ENCODE results near the gene ADCY7. TPM values are rescaled to one million over a fixed set of nuclear protein-coding genes. Genes with fewer than 3 reads are reported as not detected.

ADCY7 gene
- total and polyA plus RNA-seq, 5 experiments from 2014 or later: 60.1 to 135 (median 72.8) TPM

DNA sequence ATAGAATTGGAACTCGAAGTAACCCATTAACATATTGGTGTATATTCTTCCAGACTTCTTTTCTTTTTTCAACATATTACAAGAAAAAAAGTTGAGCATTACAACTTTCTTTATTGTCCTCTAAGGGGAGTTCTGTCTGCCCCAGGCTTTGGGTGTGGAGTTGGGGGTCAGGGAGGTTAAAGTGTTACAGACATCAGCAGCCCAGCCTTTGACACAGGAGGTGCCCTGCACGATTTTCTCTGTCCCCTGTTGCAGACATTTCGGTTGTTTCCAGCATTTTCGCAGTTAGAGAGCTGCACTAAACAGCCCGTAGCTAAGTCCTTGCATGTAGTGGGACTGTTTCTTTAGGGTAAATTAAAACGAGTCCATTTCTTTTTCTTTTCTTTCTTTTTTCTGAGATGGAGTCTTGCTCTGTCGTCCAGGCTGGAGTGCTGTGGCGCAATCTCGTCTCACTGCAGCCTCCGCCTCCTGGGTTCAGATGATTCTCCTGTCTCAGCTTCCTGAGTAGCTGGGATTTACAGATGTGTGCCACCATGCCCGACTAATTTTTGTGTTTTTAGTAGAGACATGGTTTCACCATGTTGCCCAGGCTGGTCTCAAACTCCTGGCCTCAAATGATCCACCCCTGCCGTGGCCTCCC is 13.4 kb upstream of the ADCY7 start:
- peaks cover 0 to 2% (median 0%) of the 10 kb centered on the region in 5 donors for H3K27me3 Mint-ChIP-seq
- no peak for ATAC-seq
- peaks cover 0 to 12% (median 5%) of the 10 kb centered on the region in 4 donors for H3K4me1 Mint-ChIP-seq
- H3K9me3 Mint-ChIP-seq: no peaks in the 10 kb centered on the region
- POLR2A ChIA-PET: no interaction called here
- peaks cover 0 to 2% (median 0%) of the 10 kb centered on the region in 3 donors for H3K36me3 Mint-ChIP-seq
- H3K4me3 Mint-ChIP-seq: no peak overlapping the region
- H3K27ac Mint-ChIP-seq: peak overlapping the region in 1 of 10 donors; percentile 32
- DNase-seq: peak in 1 of 10 donors; percentile 10

DNA sequence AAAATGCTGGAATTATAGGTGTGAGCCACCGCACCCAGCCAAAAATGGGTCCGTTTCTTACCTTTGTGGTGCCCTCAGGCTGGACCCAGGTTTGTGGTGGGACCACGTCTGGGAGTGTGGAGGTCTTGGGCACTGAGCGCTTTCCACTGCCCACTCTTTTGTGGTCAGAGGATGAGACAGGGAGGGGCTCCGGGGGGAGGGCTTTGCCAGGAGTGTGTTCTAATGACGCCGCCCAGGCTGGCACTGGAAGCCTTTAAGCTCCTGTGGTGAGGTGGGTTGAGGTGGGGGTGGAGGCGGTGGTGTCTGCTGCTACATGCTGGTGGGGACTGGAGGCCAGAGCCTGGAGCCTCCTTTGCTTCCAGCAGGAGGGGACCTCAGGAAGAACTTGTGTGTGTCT is 12.8 kb upstream of the ADCY7 start:
- Mint-ChIP-seq H3K4me3 (no peak overlapping the region), H3K4me1 (peaks cover 0 to 8% (median 2%) of the 10 kb centered on the region in 4 donors), H3K27me3 (peaks cover 0 to 2% (median 0%) of the 10 kb centered on the region in 5 donors), H3K9me3 (no peaks in the 10 kb centered on the region), H3K27ac (no peak overlapping the region), H3K36me3 (peaks cover 0 to 2% (median 0%) of the 10 kb centered on the region in 3 donors)
- DNase-seq (no peak), ATAC-seq (no peak)
- POLR2A ChIA-PET: no interaction called here

DNA sequence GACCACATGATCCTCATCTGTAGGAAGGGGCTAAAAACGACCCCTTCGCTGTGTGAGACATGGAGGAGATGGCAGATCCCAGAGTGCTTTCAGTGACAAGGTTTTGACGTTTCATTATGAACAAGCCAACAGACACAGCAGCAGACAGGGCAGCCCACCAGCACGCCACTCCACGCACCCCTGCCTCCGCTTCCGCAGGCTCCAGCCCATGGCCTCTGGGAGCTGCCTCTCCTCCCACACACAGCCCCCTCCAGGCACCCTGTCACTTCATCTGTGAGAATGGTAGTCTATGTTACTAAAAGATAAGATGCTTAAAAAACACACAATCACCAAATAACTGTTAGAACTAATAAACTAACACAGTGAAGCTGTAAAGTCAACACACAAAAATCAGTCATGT is 12.3 kb upstream of the ADCY7 start:
- ATAC-seq (no peak), DNase-seq (no peak)
- Mint-ChIP-seq H3K9me3 (no peaks in the 10 kb centered on the region), H3K27me3 (peaks cover 0 to 2% (median 0%) of the 10 kb centered on the region in 5 donors), H3K27ac (peak overlapping the region in 1 of 10 donors; percentile 45), H3K4me3 (no peak overlapping the region), H3K36me3 (peaks cover 0 to 2% (median 0%) of the 10 kb centered on the region in 3 donors), H3K4me1 (peaks cover 2 to 9% (median 5%) of the 10 kb centered on the region in 4 donors)
- POLR2A ChIA-PET: no interaction called here

DNA sequence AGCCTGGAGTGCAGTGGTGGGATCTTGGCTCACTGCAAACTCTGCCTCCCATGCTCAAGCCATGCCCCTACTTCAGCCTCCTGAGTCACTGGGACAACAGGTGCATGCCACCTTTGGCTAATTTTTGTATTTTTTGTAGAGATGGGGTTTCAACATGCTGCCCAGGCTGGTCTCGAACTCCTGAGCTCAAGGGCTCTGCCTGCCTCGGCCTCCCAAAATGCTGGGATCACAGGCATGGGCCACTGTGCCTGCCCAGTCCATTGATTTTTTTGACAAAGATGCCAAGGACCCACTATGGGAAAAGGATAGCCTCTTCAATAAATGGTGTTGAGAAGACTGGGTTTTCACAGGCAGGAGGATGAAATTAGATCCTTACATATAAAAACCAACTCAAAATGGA is 10.8 kb upstream of the ADCY7 start:
- Mint-ChIP-seq H3K4me1 (peaks cover 13 to 23% (median 19%) of the 10 kb centered on the region in 4 donors), H3K27ac (no peak overlapping the region), H3K36me3 (peaks cover 0 to 2% (median 0%) of the 10 kb centered on the region in 3 donors), H3K4me3 (no peak overlapping the region), H3K27me3 (peaks cover 0 to 2% (median 0%) of the 10 kb centered on the region in 5 donors), H3K9me3 (no peaks in the 10 kb centered on the region)
- POLR2A ChIA-PET: interaction anchor here (1.1 kb wide), 1 partner anchor 22 kb away, joined by 7 read pairs; no protein-coding TSS in a partner anchor
- DNase-seq (no peak), ATAC-seq (no peak)

- peaks cover 0 to 2% (median 0%) of the 10 kb centered on the region in 5 donors for H3K27me3 Mint-ChIP-seq
- no peak overlapping the region for H3K4me3 Mint-ChIP-seq
- ATAC-seq (no peak), DNase-seq (no peak)
- POLR2A ChIA-PET: no interaction called here
- peaks cover 15 to 33% (median 22%) of the 10 kb centered on the region in 4 donors for H3K4me1 Mint-ChIP-seq
- no peaks in the 10 kb centered on the region for H3K9me3 Mint-ChIP-seq
- H3K36me3 Mint-ChIP-seq: peaks cover 0 to 2% (median 0%) of the 10 kb centered on the region in 3 donors
- no peak overlapping the region for H3K27ac Mint-ChIP-seq
These were observed 9.7 kb upstream of the ADCY7 start for GRCh38 chr16:50256604-50257003.

DNA sequence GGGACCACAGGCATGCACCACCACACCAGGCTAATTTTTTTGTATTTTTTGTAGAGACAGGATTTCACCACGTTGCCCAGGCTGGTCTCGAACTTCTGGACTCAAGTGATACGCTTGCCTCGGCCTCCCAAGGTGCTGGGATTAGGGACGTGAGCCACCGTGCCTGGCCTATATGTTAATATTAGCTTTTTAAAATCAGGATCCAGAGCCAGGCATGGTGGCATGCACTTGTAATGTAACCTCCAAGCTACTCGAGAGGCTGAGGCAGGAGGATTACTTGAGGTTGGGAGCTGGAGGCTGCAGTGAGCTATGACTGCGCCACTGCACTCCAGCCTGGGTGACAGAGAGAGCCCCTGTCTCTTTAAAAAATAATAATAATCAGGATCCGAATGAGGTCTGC is 8.5 kb upstream of the ADCY7 start:
- Mint-ChIP-seq H3K9me3 (no peaks in the 10 kb centered on the region), H3K4me1 (peaks cover 18 to 46% (median 29%) of the 10 kb centered on the region in 4 donors), H3K27me3 (peaks cover 0 to 2% (median 0%) of the 10 kb centered on the region in 5 donors), H3K4me3 (no peak overlapping the region), H3K36me3 (peaks cover 0 to 2% (median 0%) of the 10 kb centered on the region in 3 donors), H3K27ac (peak overlapping the region in 1 of 10 donors; percentile 40)
- POLR2A ChIA-PET: interaction anchor here (1.7 to 2.2 kb wide), 3 partner anchors 11 to 17 kb away, joined by 5 to 7 read pairs (median 7); no protein-coding TSS in a partner anchor
- no peak for DNase-seq
- no peak for ATAC-seq

- POLR2A ChIA-PET: interaction anchor here (0.6 to 2.2 kb wide), 6 partner anchors 9 to 78 kb away, joined by 3 to 7 read pairs (median 4); no protein-coding TSS in a partner anchor
- Mint-ChIP-seq H3K27me3 (no peaks in the 10 kb centered on the region), H3K27ac (peak overlapping the region in 5 of 10 donors; percentile 8 to 41 (median 37)), H3K4me3 (peak overlapping the region in 9 of 10 donors; percentile 3 to 77 (median 56)), H3K4me1 (peaks cover 27 to 58% (median 44%) of the 10 kb centered on the region in 4 donors), H3K36me3 (peaks cover 0 to 2% (median 0%) of the 10 kb centered on the region in 3 donors), H3K9me3 (no peaks in the 10 kb centered on the region)
- no peak for DNase-seq
- ATAC-seq: peak; percentile 40 to 56
These were observed 6.8 kb upstream of the ADCY7 start for GRCh38 chr16:50259334-50260205.

DNA sequence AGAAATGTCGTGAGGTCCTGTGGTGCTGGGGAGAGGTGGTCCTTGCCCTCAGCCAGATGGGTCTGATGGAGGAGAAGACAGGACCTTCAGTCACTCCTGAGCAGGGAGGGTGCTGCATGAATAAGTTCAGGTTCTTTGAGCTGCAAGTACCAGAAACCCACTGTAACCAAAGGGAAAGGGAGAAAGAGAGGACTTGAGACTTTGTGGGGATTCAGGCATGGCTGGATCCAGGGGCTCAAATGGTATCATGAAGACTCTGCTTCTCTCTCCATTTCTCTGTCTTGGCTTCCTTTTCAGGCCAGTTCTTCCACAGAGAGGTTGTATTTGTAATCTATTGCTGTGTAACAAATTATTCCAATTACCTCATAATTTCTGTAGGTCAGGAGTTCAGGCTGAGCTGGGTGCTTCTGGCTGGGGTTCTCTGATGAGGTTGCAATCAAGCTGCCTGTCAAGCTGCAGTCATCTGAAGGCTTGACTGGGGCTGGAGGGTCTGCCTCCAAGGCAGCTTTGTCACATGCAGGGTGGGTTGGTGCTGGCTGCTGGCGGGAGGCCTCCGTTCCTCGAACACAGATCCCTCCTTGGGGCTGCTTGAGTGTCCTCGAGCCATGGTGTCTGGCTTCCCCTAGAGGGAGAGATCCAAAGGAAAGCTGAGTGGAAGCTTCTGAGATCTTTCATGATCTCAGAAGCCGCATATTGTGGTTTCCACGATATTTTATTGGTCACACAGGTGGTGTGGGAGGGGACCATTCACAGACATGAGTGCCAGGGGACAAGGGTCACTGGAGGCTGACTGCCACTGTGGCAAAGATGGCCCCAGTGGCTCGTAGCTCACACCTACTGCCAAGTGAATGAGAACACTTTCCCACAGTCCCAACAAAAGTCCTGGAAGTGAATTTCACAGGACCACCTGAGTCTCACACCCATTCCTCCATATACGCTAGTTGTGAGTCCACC is 5.9 kb upstream of the ADCY7 start:
- H3K27ac Mint-ChIP-seq: peak overlapping the region in 4 of 10 donors; percentile 31 to 86 (median 68)
- DNase-seq (no peak), ATAC-seq (no peak)
- peaks cover 32 to 67% (median 52%) of the 10 kb centered on the region in 4 donors for H3K4me1 Mint-ChIP-seq
- no peaks in the 10 kb centered on the region for H3K9me3 Mint-ChIP-seq
- POLR2A ChIA-PET: interaction anchor here (0.9 to 2.7 kb wide), 3 partner anchors 14 to 15 kb away, joined by 3 to 25 read pairs (median 3); no protein-coding TSS in a partner anchor
- no peaks in the 10 kb centered on the region for H3K27me3 Mint-ChIP-seq
- H3K4me3 Mint-ChIP-seq: peak overlapping the region in 4 of 10 donors; percentile 2 to 55 (median 8)
- peaks cover 0 to 2% (median 0%) of the 10 kb centered on the region in 3 donors for H3K36me3 Mint-ChIP-seq

GRCh38 chr16:50261160-50261706 is 5.1 kb upstream of the ADCY7 start:
- Mint-ChIP-seq H3K27ac (peak overlapping the region in 2 of 10 donors; percentile 61 to 86), H3K27me3 (no peaks in the 10 kb centered on the region), H3K9me3 (no peaks in the 10 kb centered on the region), H3K4me1 (peaks cover 32 to 74% (median 59%) of the 10 kb centered on the region in 4 donors), H3K36me3 (no peaks in the 10 kb centered on the region), H3K4me3 (peak overlapping the region in 1 of 10 donors; percentile 22)
- POLR2A ChIA-PET: interaction anchor here (0.9 to 15.0 kb wide), 3 partner anchors 13 to 23 kb away, joined by 3 to 238 read pairs (median 25); no protein-coding TSS in a partner anchor
- ATAC-seq (no peak), DNase-seq (no peak)

DNA sequence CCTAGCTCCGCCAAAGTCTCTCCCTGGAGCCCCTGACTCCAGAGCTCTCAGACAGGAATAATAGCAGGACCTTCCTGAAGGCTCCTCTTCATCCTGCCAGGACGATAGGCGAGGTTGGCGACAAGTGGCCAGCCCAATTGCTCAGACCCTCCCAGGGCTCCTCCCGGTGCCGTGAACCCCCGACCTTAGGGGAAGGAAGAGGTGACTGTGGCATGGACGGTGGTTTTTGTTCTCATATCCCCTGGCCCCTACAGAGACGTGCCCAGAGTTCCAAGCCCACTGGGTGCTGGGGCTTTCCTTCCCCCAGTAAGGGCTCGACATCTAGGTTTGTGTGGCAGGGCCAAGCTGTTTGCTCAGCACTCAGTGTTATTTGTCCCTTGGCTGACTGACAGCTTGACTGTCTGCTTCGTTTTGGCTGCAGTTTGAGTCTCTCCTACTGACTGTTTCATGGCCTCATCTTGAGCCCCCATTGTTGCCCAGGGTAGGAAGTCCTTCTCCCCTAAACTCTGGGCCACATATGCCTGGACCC is 4.6 kb upstream of the ADCY7 start:
- ATAC-seq (no peak), DNase-seq (no peak)
- Mint-ChIP-seq H3K4me1 (peaks cover 35 to 78% (median 61%) of the 10 kb centered on the region in 4 donors), H3K36me3 (no peaks in the 10 kb centered on the region), H3K27ac (peak overlapping the region in 4 of 10 donors; percentile 10 to 71 (median 54)), H3K27me3 (no peaks in the 10 kb centered on the region), H3K4me3 (peak overlapping the region in 1 of 10 donors; percentile 18), H3K9me3 (no peaks in the 10 kb centered on the region)
- POLR2A ChIA-PET: interaction anchor here (0.6 to 15.0 kb wide), 3 partner anchors 12 to 53 kb away, joined by 3 to 238 read pairs (median 25); no protein-coding TSS in a partner anchor

Data from naive thymus-derived CD8-positive, alpha-beta T cell (primary cell).